ENCODE measurements around the gene FAM222B.

DNA sequence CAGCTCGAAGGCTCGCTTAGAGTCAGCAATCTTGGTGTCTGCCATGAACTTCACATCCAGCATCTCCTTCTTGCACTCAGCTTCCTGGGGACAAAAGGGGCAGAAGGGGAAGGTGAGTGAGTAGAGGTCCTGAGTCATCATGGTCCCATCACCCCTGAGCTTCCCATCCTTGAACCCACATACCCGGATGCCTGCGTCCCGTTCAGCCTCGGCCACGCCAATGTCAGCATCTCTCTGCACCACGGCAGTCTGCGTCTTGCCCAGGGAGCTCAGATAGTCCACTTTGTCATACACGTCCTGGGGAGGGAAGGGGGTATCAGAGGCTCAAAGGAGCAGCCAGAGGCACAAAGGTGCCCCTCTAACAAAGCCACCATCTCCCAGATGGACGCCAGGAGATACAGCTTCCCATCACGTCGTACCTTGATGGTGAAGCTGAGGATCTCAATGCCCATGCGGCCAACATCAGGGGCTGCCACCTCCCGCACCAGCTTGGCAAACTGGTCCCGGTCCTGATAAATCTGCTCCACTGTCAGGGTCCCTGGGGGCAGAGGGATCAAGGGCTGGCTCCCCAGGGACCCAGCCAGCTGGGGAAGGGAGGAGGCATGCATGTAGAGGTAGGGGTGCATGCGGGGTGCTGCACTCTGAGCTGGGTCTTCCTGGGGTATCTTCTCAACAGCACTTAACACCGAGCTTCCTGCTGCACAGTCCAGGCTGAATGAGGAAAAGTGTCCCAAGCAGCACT lies 39.7 kb upstream of the FAM222B start:
- TF ChIP-seq YY1 (tag by site-specific recombination; IDR thresholded peaks at IDR 0.05), result no peak
- TF ChIP-seq, protein P1, sequence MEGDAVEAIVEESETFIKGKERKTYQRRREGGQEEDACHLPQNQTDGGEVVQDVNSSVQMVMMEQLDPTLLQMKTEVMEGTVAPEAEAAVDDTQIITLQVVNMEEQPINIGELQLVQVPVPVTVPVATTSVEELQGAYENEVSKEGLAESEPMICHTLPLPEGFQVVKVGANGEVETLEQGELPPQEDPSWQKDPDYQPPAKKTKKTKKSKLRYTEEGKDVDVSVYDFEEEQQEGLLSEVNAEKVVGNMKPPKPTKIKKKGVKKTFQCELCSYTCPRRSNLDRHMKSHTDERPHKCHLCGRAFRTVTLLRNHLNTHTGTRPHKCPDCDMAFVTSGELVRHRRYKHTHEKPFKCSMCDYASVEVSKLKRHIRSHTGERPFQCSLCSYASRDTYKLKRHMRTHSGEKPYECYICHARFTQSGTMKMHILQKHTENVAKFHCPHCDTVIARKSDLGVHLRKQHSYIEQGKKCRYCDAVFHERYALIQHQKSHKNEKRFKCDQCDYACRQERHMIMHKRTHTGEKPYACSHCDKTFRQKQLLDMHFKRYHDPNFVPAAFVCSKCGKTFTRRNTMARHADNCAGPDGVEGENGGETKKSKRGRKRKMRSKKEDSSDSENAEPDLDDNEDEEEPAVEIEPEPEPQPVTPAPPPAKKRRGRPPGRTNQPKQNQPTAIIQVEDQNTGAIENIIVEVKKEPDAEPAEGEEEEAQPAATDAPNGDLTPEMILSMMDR (tag by site-specific recombination; IDR thresholded peaks at IDR 0.05), result no peak
- TF ChIP-seq ZNF311 (tag by site-specific recombination; IDR thresholded peaks at IDR 0.05; ENCODE audit: borderline replicate concordance), result no peak
- no peak for TF ChIP-seq ZNF292 (tag by site-specific recombination; IDR thresholded peaks at IDR 0.05; ENCODE audit: borderline replicate concordance, low read depth)
- no peak for TF ChIP-seq ZNF239 (tag by site-specific recombination; IDR thresholded peaks at IDR 0.05)

Data from HEK293 (cell line).